HG02938 (cell line): Measurements from ENCODE around the gene ETHE1.
"Not testable (repeated sequence)": the region's sequence is repeated elsewhere in the genome, so short reads cannot be mapped to it uniquely, and the experiment has no call there.

ENCODE experiments used
- ATAC-seq: cut with Tn5 transposase; IDR thresholded peaks from one replicate; pipeline ENCODE4 v1.9.1; 2021; ENCODE audit warnings: mild to moderate bottlenecking, moderate library complexity; ENCODE audit not compliant: unreplicated experiment

Gene ETHE1

GRCh38 chr19:43552198-43552450 lies 25.1 kb upstream of the ETHE1 start:
- no peak for ATAC-seq

- no peak for ATAC-seq
Observed at GRCh38 chr19:43551399-43552197, 24.6 kb upstream of the ETHE1 start.

DNA sequence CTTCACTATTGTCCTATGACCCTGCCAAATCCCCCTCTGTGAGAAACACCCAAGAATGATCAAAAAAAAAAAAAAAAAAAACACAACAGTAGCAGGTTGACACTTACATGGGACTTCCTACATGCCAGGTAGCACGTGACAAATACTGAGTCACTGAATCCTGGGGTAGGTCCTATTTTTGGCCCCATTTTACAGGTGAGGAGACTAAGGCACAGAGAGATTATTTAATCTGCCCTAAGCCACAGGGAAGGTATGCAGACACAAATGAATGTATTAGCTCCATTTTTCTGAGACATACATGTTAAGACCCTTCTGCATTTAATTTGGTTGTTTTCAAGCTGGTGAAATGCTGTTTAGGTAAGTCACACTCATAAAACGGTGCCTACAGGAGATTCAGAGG lies 21.7 kb upstream of the ETHE1 start:
- ATAC-seq, result no peak

DNA sequence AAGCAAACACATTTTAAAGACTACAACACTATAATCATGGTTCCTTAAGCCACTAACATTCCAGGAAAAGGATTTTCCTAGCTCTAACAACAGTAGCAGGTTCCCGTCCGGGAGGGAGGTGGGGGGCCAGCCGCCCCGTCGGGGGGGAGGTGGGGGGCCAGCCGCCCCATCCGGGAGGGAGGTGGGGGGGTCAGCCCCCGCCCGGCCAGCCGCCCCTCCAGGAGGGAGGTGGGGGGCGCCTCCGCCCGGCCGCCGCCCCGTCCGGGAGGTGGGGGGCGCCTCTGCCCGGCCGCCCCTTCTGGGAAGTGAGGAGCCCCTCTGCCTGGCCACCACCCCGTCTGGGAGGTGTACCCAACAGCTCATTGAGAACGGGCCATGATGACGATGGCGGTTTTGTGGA lies 20.9 kb upstream of the ETHE1 start:
- ATAC-seq, result not testable (repeated sequence)

DNA sequence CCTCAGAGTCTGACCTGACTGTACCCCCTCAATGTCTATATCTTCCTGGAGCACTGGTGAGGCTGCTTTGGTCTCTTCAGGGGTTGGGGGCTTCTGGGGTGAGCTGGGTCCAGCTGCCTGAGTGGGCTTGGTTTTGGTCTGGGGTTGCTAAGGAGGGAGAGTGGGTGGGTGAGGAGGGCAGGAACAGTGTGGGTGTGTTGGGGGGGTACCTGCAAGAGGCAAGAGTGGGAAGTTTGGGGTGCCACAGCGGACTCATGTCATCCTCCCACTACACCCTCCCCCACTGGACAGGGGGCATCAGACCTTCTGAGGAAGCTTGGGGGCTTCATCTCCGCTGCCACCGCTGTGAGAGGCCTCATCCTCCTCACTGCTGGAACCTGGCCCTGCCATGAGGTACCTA lies 19.6 kb upstream of the ETHE1 start:
- no peak for ATAC-seq

- ATAC-seq, result no peak
Observed at GRCh38 chr19:43545981-43546380, 19.0 kb upstream of the ETHE1 start.

GRCh38 chr19:43545276-43545675 lies 18.3 kb upstream of the ETHE1 start:
- no peak for ATAC-seq

- ATAC-seq, result no peak
Observed at GRCh38 chr19:43544077-43544476, 17.1 kb upstream of the ETHE1 start.

- ATAC-seq, result no peak
Observed at GRCh38 chr19:43541920-43542650, 15.1 kb upstream of the ETHE1 start.

DNA sequence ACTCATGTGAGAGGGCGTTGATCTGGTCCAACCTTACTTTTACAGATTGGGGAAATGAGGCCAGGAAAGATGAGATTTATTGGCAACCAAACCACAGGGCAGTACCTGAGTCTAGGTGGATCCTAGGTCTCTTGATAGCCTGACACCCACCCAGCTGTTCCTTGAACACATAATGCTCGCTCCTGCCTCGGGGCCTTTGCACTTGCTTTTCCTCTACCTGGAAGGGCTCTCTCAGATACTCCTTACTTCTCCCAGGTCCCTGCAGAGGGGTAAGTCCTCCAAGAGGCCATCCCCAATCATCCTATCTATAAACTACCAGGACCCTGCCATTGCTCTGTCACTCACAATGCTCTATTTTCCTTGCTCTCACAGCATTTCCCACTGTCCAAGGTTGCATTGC lies 13.4 kb upstream of the ETHE1 start:
- no peak for ATAC-seq

- no peak for ATAC-seq
Observed at GRCh38 chr19:43538922-43539321, 11.9 kb upstream of the ETHE1 start.

GRCh38 chr19:43534816-43535761 lies 8.1 kb upstream of the ETHE1 start:
- ATAC-seq, result no peak

- ATAC-seq, result no peak
Observed at GRCh38 chr19:43534305-43534815, 7.4 kb upstream of the ETHE1 start.

DNA sequence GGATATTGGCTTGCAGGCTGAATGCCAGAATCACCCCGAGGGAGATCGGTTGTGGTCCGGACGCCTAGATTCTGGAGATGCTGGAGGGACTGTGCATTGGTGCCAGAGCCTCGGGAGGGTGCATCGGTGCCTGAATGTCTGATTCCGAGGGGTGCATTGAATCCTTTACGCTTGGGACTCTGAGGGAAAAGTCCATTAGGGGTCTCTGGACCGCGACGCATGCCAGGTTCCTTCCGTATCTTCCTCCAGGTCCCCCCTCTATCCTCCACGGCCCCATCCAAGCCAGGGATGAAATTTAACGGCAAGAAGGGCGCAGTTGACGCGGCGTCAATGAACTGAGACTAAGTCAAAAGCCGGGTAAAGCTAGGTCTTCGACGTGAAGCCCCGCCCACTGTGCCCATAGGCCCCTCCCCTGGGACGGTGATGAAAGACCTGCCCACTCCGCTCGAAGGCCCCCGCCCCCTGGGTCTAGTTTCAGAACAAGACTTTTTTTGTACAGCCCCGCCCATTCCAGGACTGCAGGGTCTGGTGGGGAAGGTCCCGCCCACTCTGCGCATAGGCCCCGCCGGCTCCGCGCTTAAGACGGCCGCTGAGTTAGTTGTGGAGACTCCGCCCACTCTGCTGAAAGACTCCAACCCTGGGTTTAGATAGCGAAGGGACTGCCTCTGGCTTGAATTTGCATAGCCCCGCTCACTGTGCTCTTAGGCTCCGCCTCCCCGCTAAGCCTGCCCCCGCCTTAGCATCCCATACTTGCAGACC lies 6.7 kb upstream of the ETHE1 start:
- peak; percentile 75 for ATAC-seq

DNA sequence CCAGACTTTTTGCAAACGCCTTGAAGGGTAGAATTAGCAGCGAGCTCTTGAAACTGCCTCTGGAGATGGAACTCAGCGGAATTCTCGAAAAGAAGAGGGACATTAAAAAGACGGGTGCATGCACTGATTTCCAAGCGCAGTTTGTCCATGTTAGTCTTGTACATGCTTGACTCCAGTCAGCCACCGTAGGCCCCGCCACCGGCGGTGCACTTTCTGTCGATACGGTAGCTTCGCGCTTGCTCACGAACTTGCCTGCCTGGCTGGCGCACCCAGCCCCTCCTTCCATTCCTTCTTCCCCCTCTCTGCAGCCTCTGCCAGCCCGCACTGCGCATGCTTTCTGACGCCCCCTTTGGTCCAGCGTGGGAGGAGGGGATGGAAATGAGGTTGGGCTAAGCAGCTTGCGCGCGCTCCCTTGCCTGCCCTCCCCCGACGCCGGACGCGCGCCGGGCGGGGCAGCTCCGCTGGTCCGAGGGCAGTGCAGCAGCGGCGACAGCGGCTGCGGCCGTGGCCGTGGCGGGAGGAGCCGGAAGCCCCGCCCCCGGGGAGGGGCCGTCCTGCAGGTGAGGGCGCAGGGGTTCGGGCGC lies 6.1 kb upstream of the ETHE1 start, which contains the start of gene ZNF575:
Gene ZNF575, plus strand, starts transcription at position 227 of the 584 bp plus-strand sequence. CDS start 1,235 bp downstream, outside the sequence.
- peak; percentile 41 for ATAC-seq

- peak; percentile 4 for ATAC-seq
Observed at GRCh38 chr19:43532571-43532961, 5.6 kb upstream of the ETHE1 start.

DNA sequence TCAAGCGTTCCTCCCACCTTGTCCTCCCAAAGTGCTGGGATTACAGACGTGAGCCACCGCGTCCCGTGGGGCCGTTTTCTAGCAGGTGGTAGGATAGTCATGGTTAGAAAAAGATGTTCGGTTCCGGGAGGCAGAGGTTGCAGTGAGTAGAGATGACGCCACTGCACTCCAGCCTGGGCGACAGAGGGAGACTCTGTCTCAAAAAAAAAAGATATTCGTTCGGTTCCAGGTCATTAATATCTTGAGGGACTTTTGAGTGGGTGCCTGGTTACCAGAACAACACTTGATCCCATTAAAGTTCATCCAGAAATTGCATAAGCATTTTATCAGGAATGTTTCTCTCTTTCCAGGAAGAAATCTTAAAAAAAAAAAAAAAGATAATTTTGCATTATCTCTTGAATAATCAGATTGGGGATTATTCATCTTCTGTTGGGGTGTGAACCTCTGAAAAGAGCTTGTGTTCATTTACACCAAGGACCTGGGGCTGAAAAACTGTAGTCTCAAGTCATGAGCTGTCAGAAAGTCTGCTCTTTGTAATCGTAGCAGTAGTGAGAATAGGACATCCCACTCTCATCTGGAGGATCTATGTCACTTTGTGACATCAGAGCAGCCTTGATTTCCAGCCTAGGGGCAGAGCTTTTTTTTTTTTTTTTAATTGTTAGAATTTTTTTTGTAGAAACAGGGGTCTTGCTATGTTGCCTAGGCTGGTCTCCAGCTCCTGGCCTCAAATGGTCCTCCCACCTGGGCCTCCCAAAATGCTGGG lies 1.0 kb upstream of the ETHE1 start:
- no peak for ATAC-seq

- ATAC-seq, result no peak
Observed at GRCh38 chr19:43525836-43526771, 897 bp downstream of the ETHE1 start.
